Measurements from ENCODE around the gene EPGN. TPM values are rescaled to one million over a fixed set of nuclear protein-coding genes. Genes with fewer than 3 reads are reported as not detected.

The EPGN gene
- total and polyA plus RNA-seq, 2 of the 13 experiments (the other 11 are each of a cell fraction or from before 2014, with no cell fraction given): not detected

DNA sequence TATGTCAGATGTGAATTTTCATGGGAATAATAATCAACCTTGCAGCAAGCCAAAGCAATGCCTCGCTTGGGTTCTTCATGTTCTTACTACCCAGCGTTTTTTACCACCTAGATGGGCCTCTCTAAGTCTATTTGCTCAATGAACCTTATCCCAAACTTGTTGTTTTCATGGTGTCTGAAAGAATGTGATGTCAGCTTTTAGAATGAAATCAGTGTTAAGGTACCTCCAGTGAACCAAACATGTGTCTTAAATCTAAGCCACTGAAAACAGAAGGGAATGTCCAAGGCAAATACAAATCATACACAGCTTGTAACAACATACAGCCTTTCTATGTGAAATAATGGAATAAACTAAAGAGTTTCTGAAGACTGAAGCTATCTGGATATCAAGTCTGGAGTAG, 6.7 kb downstream of the EPGN start:
- H3K9me3 ChIP-seq (ENCODE audit: low read length): no peaks in the 10 kb centered on the region
- H2AFZ ChIP-seq (ENCODE audit: low read length): no peak overlapping the region
- ChIA-PET CTCF (ENCODE audit: low intra/inter-chr PET ratio, low total read pairs) (no interaction called here), POLR2A (no interaction called here)
- in situ Hi-C loops (cut with HindIII; ENCODE audit: extremely low pct_ligation_motif_present, low pct_unique_long_range_greater_than_20kb) (loop anchor here (5.0 kb wide), 1 partner anchor 123 kb away; no protein-coding TSS in a partner anchor), intact Hi-C loops (cut with micrococcal nuclease; ENCODE audit: unreplicated experiment) (no loop called here)
- no peaks in the 10 kb centered on the region for H3K36me3 ChIP-seq (replicated peaks in 1 of 2; ENCODE audit: control insufficient read depth in 1 of 2, insufficient read depth in 2 of 2, low read length in 2 of 2)
- FAIRE-seq: no peak
- H3K79me2 ChIP-seq (ENCODE audit: insufficient read depth, low read length): no peaks in the 10 kb centered on the region
- no TSS peak for BruUV-seq (replicated peaks)
- WGBS (ENCODE audit: low lambda C conversion rate): 12% methylated on average over 2 of the region's 2 CpGs
- no peak for TF ChIP-seq ZNF572 (CRISPR knock-in tag; IDR thresholded peaks at IDR 0.05)
- TF ChIP-seq, protein P1, sequence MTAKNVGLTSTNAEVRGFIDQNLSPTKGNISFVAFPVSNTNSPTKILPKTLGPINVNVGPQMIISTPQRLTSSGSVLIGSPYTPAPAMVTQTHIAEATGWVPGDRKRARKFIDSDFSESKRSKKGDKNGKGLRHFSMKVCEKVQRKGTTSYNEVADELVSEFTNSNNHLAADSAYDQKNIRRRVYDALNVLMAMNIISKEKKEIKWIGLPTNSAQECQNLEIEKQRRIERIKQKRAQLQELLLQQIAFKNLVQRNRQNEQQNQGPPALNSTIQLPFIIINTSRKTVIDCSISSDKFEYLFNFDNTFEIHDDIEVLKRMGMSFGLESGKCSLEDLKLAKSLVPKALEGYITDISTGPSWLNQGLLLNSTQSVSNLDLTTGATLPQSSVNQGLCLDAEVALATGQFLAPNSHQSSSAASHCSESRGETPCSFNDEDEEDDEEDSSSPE (CRISPR knock-in tag; IDR thresholded peaks at IDR 0.05): no peak
- TF ChIP-seq AKAP8 (CRISPR knock-in tag; IDR thresholded peaks at IDR 0.05): no peak
- no peak for TF ChIP-seq ZNF292 (CRISPR knock-in tag; IDR thresholded peaks at IDR 0.05; ENCODE audit: borderline replicate concordance, low read depth)
- no peak for TF ChIP-seq ZC3H13 (CRISPR knock-in tag; IDR thresholded peaks at IDR 0.05)
- TF ChIP-seq MATR3 (CRISPR knock-in tag; IDR thresholded peaks at IDR 0.05): no peak
- TF ChIP-seq ESRRA (CRISPR knock-in tag; IDR thresholded peaks at IDR 0.05; ENCODE audit: low read depth): no peak
- TF ChIP-seq, protein P2, sequence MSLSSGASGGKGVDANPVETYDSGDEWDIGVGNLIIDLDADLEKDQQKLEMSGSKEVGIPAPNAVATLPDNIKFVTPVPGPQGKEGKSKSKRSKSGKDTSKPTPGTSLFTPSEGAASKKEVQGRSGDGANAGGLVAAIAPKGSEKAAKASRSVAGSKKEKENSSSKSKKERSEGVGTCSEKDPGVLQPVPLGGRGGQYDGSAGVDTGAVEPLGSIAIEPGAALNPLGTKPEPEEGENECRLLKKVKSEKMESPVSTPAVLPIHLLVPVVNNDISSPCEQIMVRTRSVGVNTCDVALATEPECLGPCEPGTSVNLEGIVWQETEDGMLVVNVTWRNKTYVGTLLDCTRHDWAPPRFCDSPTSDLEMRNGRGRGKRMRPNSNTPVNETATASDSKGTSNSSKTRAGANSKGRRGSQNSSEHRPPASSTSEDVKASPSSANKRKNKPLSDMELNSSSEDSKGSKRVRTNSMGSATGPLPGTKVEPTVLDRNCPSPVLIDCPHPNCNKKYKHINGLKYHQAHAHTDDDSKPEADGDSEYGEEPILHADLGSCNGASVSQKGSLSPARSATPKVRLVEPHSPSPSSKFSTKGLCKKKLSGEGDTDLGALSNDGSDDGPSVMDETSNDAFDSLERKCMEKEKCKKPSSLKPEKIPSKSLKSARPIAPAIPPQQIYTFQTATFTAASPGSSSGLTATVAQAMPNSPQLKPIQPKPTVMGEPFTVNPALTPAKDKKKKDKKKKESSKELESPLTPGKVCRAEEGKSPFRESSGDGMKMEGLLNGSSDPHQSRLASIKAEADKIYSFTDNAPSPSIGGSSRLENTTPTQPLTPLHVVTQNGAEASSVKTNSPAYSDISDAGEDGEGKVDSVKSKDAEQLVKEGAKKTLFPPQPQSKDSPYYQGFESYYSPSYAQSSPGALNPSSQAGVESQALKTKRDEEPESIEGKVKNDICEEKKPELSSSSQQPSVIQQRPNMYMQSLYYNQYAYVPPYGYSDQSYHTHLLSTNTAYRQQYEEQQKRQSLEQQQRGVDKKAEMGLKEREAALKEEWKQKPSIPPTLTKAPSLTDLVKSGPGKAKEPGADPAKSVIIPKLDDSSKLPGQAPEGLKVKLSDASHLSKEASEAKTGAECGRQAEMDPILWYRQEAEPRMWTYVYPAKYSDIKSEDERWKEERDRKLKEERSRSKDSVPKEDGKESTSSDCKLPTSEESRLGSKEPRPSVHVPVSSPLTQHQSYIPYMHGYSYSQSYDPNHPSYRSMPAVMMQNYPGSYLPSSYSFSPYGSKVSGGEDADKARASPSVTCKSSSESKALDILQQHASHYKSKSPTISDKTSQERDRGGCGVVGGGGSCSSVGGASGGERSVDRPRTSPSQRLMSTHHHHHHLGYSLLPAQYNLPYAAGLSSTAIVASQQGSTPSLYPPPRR (CRISPR knock-in tag; IDR thresholded peaks at IDR 0.05; ENCODE audit: borderline replicate concordance): no peak
- TF ChIP-seq ZNF354B (CRISPR knock-in tag; IDR thresholded peaks at IDR 0.05): no peak
- TF ChIP-seq, protein P3, sequence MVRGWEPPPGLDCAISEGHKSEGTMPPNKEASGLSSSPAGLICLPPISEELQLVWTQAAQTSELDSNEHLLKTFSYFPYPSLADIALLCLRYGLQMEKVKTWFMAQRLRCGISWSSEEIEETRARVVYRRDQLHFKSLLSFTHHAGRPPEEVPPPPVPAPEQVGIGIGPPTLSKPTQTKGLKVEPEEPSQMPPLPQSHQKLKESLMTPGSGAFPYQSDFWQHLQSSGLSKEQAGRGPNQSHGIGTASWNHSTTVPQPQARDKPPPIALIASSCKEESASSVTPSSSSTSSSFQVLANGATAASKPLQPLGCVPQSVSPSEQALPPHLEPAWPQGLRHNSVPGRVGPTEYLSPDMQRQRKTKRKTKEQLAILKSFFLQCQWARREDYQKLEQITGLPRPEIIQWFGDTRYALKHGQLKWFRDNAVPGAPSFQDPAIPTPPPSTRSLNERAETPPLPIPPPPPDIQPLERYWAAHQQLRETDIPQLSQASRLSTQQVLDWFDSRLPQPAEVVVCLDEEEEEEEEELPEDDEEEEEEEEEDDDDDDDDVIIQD (CRISPR knock-in tag; IDR thresholded peaks at IDR 0.05; ENCODE audit: low read depth): no peak
- no peak for TF ChIP-seq ZFP37 (CRISPR knock-in tag; IDR thresholded peaks at IDR 0.05; ENCODE audit: borderline replicate concordance)
- no peak for TF ChIP-seq ZNF253 (CRISPR knock-in tag; IDR thresholded peaks at IDR 0.05; ENCODE audit: borderline replicate concordance)
- TF ChIP-seq LCORL (IDR thresholded peaks at IDR 0.05): no peak
- no peak for TF ChIP-seq LCORL (CRISPR knock-in tag; IDR thresholded peaks at IDR 0.05)
- TF ChIP-seq NR2F2 (IDR thresholded peaks at IDR 0.05; ENCODE audit: borderline replicate concordance, low read depth): no peak
- no peak for TF ChIP-seq MYNN (CRISPR knock-in tag; IDR thresholded peaks at IDR 0.05; ENCODE audit: low read depth)
- TF ChIP-seq ZSCAN30 (CRISPR knock-in tag; IDR thresholded peaks at IDR 0.05): no peak
- TF ChIP-seq CC2D1A (CRISPR knock-in tag; IDR thresholded peaks at IDR 0.05): no peak
- no peaks in the 10 kb centered on the region for H4K20me1 ChIP-seq (ENCODE audit: insufficient read depth, low read length)
- H3K4me1 ChIP-seq (ENCODE audit: insufficient read depth, low read length): no peaks in the 10 kb centered on the region
- H3K27me3 ChIP-seq (ENCODE audit: control insufficient read depth in 1 of 2, insufficient read depth in 2 of 2, low read length in 2 of 2): no peaks in the 10 kb centered on the region
- no peak overlapping the region for H3K27ac ChIP-seq (ENCODE audit: extremely low read length, insufficient read depth, low read length)
- DNase-seq (ENCODE audit: low spot score): no peak
- no peak overlapping the region for H3K4me3 ChIP-seq (replicated peaks in 1 of 3; ENCODE audit: insufficient read depth in 1 of 3, low read depth in 2 of 3, low read length in 3 of 3)
- ATAC-seq: no peak
- H3K9ac ChIP-seq (ENCODE audit: insufficient read depth, low read depth, low read length): no peak overlapping the region
- H3K4me2 ChIP-seq (ENCODE audit: low read depth, low read length): no peak overlapping the region
